SK-N-SH (cell line): ENCODE data around the gene NDFIP1. TPM values are rescaled to one million over a fixed set of nuclear protein-coding genes. Genes with fewer than 3 reads are reported as not detected.

Experiments
- CTCF ChIA-PET: fragments of 300-600, 350-600 bp; formaldehyde crosslinking; extraction: SDS; loops from one replicate; lab custom pipeline; 2021; lab: Yijun Ruan, JAX
- POLR2A ChIA-PET: fragments of 350-600 bp; sonication (Branson Sonifier 250); formaldehyde crosslinking; extraction: SDS; loops from one replicate; lab custom pipeline; 2020; ENCODE audit warnings: antibody characterized with exemption, inconsistent platforms; lab: Yijun Ruan, JAX
- DNase-seq: peaks from one replicate; pipeline ENCODE4 v3.0.0; 2012
- H2AFZ ChIP-seq: fragments of 200-600 bp; sonication (generic); 2 replicates; pipeline ENCODE4 v1.8.1; 2016; ENCODE audit warnings: antibody characterized with exemption, mild to moderate bottlenecking, low read depth
- H3F3A ChIP-seq: fragments of 200-600 bp; sonication (generic); replicated peaks from 2 replicates; pipeline ENCODE3; 2016; ENCODE audit warnings: antibody characterized with exemption, mild to moderate bottlenecking; ENCODE audit not compliant: insufficient read depth
- H3K27ac ChIP-seq, 2 experiments: fragments of 200-500 bp in 1 of 2; fragments of 200-600 bp in 1 of 2; sonication (Bioruptor generic) in 1 of 2; sonication (generic), shearing (Covaris generic) in 1 of 2; 2 replicates each; pipeline versions ENCODE4 v1.5.1 to v1.6.1; 2014 to 2016; ENCODE audit warnings: low read depth in 2 of 2, inconsistent platforms in 1 of 2, low read length in 1 of 2, mild to moderate bottlenecking in 1 of 2, mixed read lengths in 1 of 2
- H3K27me3 ChIP-seq: fragments of 200-600 bp; sonication (generic), shearing (Covaris generic); 2 replicates; pipeline ENCODE4 v1.6.1; 2016; ENCODE audit warnings: mixed run types; ENCODE audit not compliant: insufficient read depth
- H3K36me3 ChIP-seq, 2 experiments: fragments of 200-500 bp in 1 of 2; fragments of 200-600 bp in 1 of 2; sonication (Bioruptor generic) in 1 of 2; sonication (generic) in 1 of 2; replicated peaks in 1 of 2; 2 replicates each; pipeline versions ENCODE3 to v1.5.1; 2014 to 2016; ENCODE audit warnings: low read length in 1 of 2, mild to moderate bottlenecking in 1 of 2; ENCODE audit not compliant: insufficient read depth in 2 of 2, control insufficient read depth in 1 of 2
- H3K4me1 ChIP-seq, 2 experiments: fragments of 200-500 bp in 1 of 2; fragments of 200-600 bp in 1 of 2; sonication (Bioruptor generic) in 1 of 2; sonication (generic), shearing (Covaris generic) in 1 of 2; 2 replicates each; pipeline versions ENCODE4 v1.5.1 to v1.6.1; 2014 to 2016; ENCODE audit warnings: low read depth in 1 of 2, low read length in 1 of 2, mixed run types in 1 of 2; ENCODE audit not compliant: insufficient read depth in 2 of 2, control insufficient read depth in 1 of 2
- H3K4me2 ChIP-seq: fragments of 200-600 bp; sonication (generic), shearing (Covaris generic); 2 replicates; pipeline ENCODE4 v1.6.1; 2017; ENCODE audit warnings: mixed run types
- H3K4me3 ChIP-seq, 2 experiments: fragments of 200-500 bp in 1 of 2; fragments of 200-600 bp in 1 of 2; sonication (Bioruptor generic) in 1 of 2; sonication (generic), shearing (Covaris generic) in 1 of 2; 2 replicates each; pipeline versions ENCODE4 v1.5.1 to v1.8.1; 2014 to 2016; ENCODE audit warnings: low read depth in 2 of 2, inconsistent platforms in 1 of 2, low read length in 1 of 2, mild to moderate bottlenecking in 1 of 2, mixed read lengths in 1 of 2, moderate library complexity in 1 of 2
- H3K79me2 ChIP-seq: fragments of 200-600 bp; sonication (generic); 2 replicates; pipeline ENCODE4 v1.8.1; 2017; ENCODE audit warnings: mild to moderate bottlenecking; ENCODE audit not compliant: insufficient read depth
- H3K9ac ChIP-seq: fragments of 200-600 bp; sonication (generic); 2 replicates; pipeline ENCODE4 v1.6.1; 2017; ENCODE audit warnings: mixed run types
- H3K9me2 ChIP-seq: fragments of 200-600 bp; sonication (generic); 2 replicates; pipeline ENCODE4 v1.6.1; 2017; ENCODE audit warnings: mixed run types
- H3K9me3 ChIP-seq: fragments of 200-600 bp; sonication (generic); 2 replicates; pipeline ENCODE4 v1.6.1; 2017; ENCODE audit warnings: mixed run types, mild to moderate bottlenecking, moderate library complexity
- H4K20me1 ChIP-seq: fragments of 200-600 bp; sonication (generic); 2 replicates; pipeline ENCODE4 v1.6.1; 2017; ENCODE audit warnings: mild to moderate bottlenecking, mixed run types; ENCODE audit not compliant: insufficient read depth
- CHD2 ChIP-seq: fragments of 150-350 bp; IDR thresholded peaks from 2 replicates; pipeline ENCODE4 v1.6.1; 2018; ENCODE audit warnings: low read length; ENCODE audit not compliant: partially characterized antibody
- ELF1 ChIP-seq: IDR thresholded peaks from 2 replicates; pipeline ENCODE4 v1.4.0; 2012
- FOXJ3 ChIP-seq: sonication (generic); formaldehyde crosslinking; IDR thresholded peaks from 2 replicates; pipeline ENCODE4 v1.5.1; 2020; ENCODE audit warnings: mild to moderate bottlenecking, missing genetic modification reagents
- GABPA ChIP-seq: IDR thresholded peaks from 2 replicates; pipeline ENCODE4 v1.4.0; 2012; ENCODE audit warnings: low read depth, mild to moderate bottlenecking
- JUND ChIP-seq: IDR thresholded peaks from 2 replicates; pipeline ENCODE4 v1.4.0; 2012
- MEF2A ChIP-seq: IDR thresholded peaks from 2 replicates; pipeline ENCODE4 v1.4.0; 2012; ENCODE audit warnings: low read depth, borderline replicate concordance
- NFIC ChIP-seq: IDR thresholded peaks from 2 replicates; pipeline ENCODE4 v1.4.0; 2012; ENCODE audit warnings: borderline replicate concordance
- RAD21 ChIP-seq: IDR thresholded peaks from 2 replicates; pipeline ENCODE4 v1.6.1; 2012; ENCODE audit warnings: mild to moderate bottlenecking, low read length
- RFX5 ChIP-seq: IDR thresholded peaks from 2 replicates; pipeline ENCODE4 v1.6.1; 2012; ENCODE audit warnings: mild to moderate bottlenecking, improper control_type of control experiment, low read length
- RXRA ChIP-seq: IDR thresholded peaks from 2 replicates; pipeline ENCODE4 v1.4.0; 2012; ENCODE audit warnings: low read depth, mild to moderate bottlenecking, borderline replicate concordance
- SIN3A ChIP-seq: IDR thresholded peaks from 2 replicates; pipeline ENCODE4 v1.6.1; 2012; ENCODE audit warnings: low read depth, mild to moderate bottlenecking, low read length, moderate library complexity, borderline replicate concordance
- SMC3 ChIP-seq: IDR thresholded peaks from 2 replicates; pipeline ENCODE4 v1.6.1; 2012; ENCODE audit warnings: low read depth, low read length, improper control_type of control experiment
- TAF1 ChIP-seq: IDR thresholded peaks from 2 replicates; pipeline ENCODE4 v1.6.1; 2012; ENCODE audit warnings: low read depth, mild to moderate bottlenecking, low read length, moderate library complexity, borderline replicate concordance
- USF1 ChIP-seq: IDR thresholded peaks from 2 replicates; pipeline ENCODE4 v1.4.0; 2012; ENCODE audit warnings: low read depth, borderline replicate concordance
- USF2 ChIP-seq: fragments of 150-350 bp; IDR thresholded peaks from 2 replicates; pipeline ENCODE4 v1.6.1; 2017; ENCODE audit warnings: antibody characterized with exemption, low read length, low read depth, borderline replicate concordance
- YY1 ChIP-seq: IDR thresholded peaks from 2 replicates; pipeline ENCODE4 v1.4.0; 2012; ENCODE audit warnings: low read depth, mild to moderate bottlenecking
- WGBS: methylation state at CpG from one replicate; pipeline ENCODE4 v1.1.6; 2017; ENCODE audit warnings: low lambda C conversion rate; 5-methylcytosine and 5-hydroxymethylcytosine counted together
- polyA plus RNA-seq, 3 experiments: library from polyadenylated mRNA; depleted of rRNA; stranded (reverse); fragments of >200 nt; gene quantifications; 2 replicates each; pipeline ENCODE4 v1.2.3, GENCODE V29; 2012

The NDFIP1 gene
- polyA plus RNA-seq, 1 of the 3 experiments (the other 2 are of a cell fraction): 40.0 TPM

GRCh38 chr5:142176255-142176654, 67.7 kb downstream of the NDFIP1 start (continued):
- no peak for TF ChIP-seq JUND
- TF ChIP-seq RFX5: no peak
- no peak for TF ChIP-seq YY1

- ChIA-PET CTCF (interaction anchor here (1.2 to 3.2 kb wide), 2 partner anchors 146 to 370 kb away, joined by 3 to 16 read pairs; partner anchors contain the start of gene SPRY4), POLR2A (no interaction called here)
- no peaks in the 10 kb centered on the region for H3K79me2 ChIP-seq
- no peaks in the 10 kb centered on the region for H3F3A ChIP-seq
- no peak for DNase-seq
- no peaks in the 10 kb centered on the region for H3K36me3 ChIP-seq
- no peak overlapping the region for H2AFZ ChIP-seq
- no peaks in the 10 kb centered on the region for H3K27me3 ChIP-seq
- H4K20me1 ChIP-seq: no peaks in the 10 kb centered on the region
- TF ChIP-seq ELF1 (no peak), RAD21 (no peak), GABPA (no peak), FOXJ3 (CRISPR knock-in tag) (no peak), TAF1 (no peak), USF2 (no peak), NFIC (no peak), USF1 (no peak), SIN3A (no peak), CHD2 (no peak), YY1 (no peak), MEF2A (no peak), SMC3 (no peak), RXRA (no peak)
- H3K4me2 ChIP-seq: no peak overlapping the region
- WGBS: 96% methylated on average over 7 of the region's 7 CpGs
- no peaks in the 10 kb centered on the region for H3K9me3 ChIP-seq
- no peak overlapping the region for H3K9ac ChIP-seq
- H3K9me2 ChIP-seq: no peaks in the 10 kb centered on the region
- H3K4me1 ChIP-seq: peaks cover 0 to 56% of the 10 kb centered on the region in 2 experiments; a peak in 2 of 4 replicates
- peak overlapping the region in 1 of 2 experiments; percentile 98; a peak in 1 of 4 replicates for H3K27ac ChIP-seq
- no peak overlapping the region for H3K4me3 ChIP-seq
Measured at GRCh38 chr5:142178651-142179050, 70.1 kb downstream of the NDFIP1 start.
